ENCODE measurements around the gene ABCB11.

The ABCB11 gene

GRCh38 chr2:169009865-169010579 lies 21.1 kb downstream of the ABCB11 start:
- ATAC-seq (ENCODE audit: low read depth) (no peak), DNase-seq (ENCODE audit: low spot score) (no peak)
- Histone ChIP-seq H3K27me3 (ENCODE audit: insufficient read depth, poor library complexity, severe bottlenecking) (no peaks in the 10 kb centered on the region), H3K9me3 (ENCODE audit: severe bottlenecking) (peaks cover 6% of the 10 kb centered on the region), H3K4me1 (ENCODE audit: insufficient read depth, poor library complexity, severe bottlenecking) (peaks cover 39% of the 10 kb centered on the region), H3K4me3 (ENCODE audit: severe bottlenecking) (no peak overlapping the region), H3K27ac (ENCODE audit: poor library complexity, severe bottlenecking) (peak overlapping the region; percentile 54), H3K36me3 (ENCODE audit: low read depth) (no peaks in the 10 kb centered on the region)
- no peak for TF ChIP-seq CTCF (IDR thresholded peaks at IDR 0.05; ENCODE audit: poor library complexity, severe bottlenecking)

- no peak for TF ChIP-seq CTCF (IDR thresholded peaks at IDR 0.05; ENCODE audit: poor library complexity, severe bottlenecking)
- DNase-seq (ENCODE audit: low spot score) = no peak
- H3K4me1 ChIP-seq (ENCODE audit: insufficient read depth, poor library complexity, severe bottlenecking) = peaks cover 39% of the 10 kb centered on the region
- no peak overlapping the region for H3K4me3 ChIP-seq (ENCODE audit: severe bottlenecking)
- no peak overlapping the region for H3K27ac ChIP-seq (ENCODE audit: poor library complexity, severe bottlenecking)
- H3K9me3 ChIP-seq (ENCODE audit: severe bottlenecking) = peaks cover 6% of the 10 kb centered on the region
- no peaks in the 10 kb centered on the region for H3K36me3 ChIP-seq (ENCODE audit: low read depth)
- no peaks in the 10 kb centered on the region for H3K27me3 ChIP-seq (ENCODE audit: insufficient read depth, poor library complexity, severe bottlenecking)
- ATAC-seq (ENCODE audit: low read depth) = no peak
These were observed 23.2 kb downstream of the ABCB11 start for GRCh38 chr2:169007941-169008340.

DNA sequence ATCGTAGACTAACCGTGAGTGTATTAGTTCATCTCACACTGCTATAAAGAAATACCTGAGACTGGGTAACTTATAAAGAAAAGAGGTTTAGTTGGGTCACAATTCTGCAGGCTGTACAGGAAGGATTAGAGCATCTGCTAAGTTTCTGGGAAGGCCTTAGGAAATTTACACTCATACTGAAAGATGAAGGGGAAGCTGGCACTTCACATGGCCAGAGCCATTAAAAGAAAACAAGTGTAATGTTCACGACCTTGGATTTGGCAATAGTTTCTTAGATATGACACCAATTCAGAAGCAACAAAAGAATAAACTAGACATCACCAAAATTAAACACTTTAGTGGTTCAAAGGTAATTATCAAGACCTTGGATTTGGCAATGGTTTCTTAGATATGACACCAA lies 23.8 kb downstream of the ABCB11 start:
- Histone ChIP-seq H3K9me3 (ENCODE audit: severe bottlenecking) (peaks cover 6% of the 10 kb centered on the region), H3K36me3 (ENCODE audit: low read depth) (no peaks in the 10 kb centered on the region), H3K27ac (ENCODE audit: poor library complexity, severe bottlenecking) (no peak overlapping the region), H3K27me3 (ENCODE audit: insufficient read depth, poor library complexity, severe bottlenecking) (no peaks in the 10 kb centered on the region), H3K4me3 (ENCODE audit: severe bottlenecking) (no peak overlapping the region), H3K4me1 (ENCODE audit: insufficient read depth, poor library complexity, severe bottlenecking) (peaks cover 39% of the 10 kb centered on the region)
- TF ChIP-seq CTCF (IDR thresholded peaks at IDR 0.05; ENCODE audit: poor library complexity, severe bottlenecking) = no peak
- ATAC-seq (ENCODE audit: low read depth) = no peak
- no peak for DNase-seq (ENCODE audit: low spot score)

DNA sequence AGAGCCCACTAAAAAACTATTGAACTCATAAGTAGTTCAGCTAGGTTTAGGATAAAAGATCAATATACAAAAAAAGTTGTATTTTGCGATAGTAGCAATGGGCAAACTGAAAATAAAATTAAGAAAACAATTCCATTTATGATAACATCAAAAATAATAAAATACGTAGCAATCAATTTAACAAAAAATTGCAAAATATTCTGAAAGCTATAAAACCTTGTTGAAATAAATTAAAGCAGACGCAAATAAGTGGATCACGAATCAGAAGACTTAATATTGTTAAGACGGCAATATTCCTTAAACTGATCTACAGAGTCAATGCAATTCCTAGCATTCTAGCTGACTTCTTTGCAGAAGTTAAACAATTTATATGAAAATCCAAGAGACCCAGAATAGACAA lies 24.5 kb downstream of the ABCB11 start:
- no peak for DNase-seq (ENCODE audit: low spot score)
- H3K27ac ChIP-seq (ENCODE audit: poor library complexity, severe bottlenecking) = peak overlapping the region; percentile 50
- H3K36me3 ChIP-seq (ENCODE audit: low read depth) = no peaks in the 10 kb centered on the region
- no peaks in the 10 kb centered on the region for H3K27me3 ChIP-seq (ENCODE audit: insufficient read depth, poor library complexity, severe bottlenecking)
- H3K9me3 ChIP-seq (ENCODE audit: severe bottlenecking) = peaks cover 6% of the 10 kb centered on the region
- no peak for TF ChIP-seq CTCF (IDR thresholded peaks at IDR 0.05; ENCODE audit: poor library complexity, severe bottlenecking)
- no peak for ATAC-seq (ENCODE audit: low read depth)
- H3K4me1 ChIP-seq (ENCODE audit: insufficient read depth, poor library complexity, severe bottlenecking) = peaks cover 37% of the 10 kb centered on the region
- no peak overlapping the region for H3K4me3 ChIP-seq (ENCODE audit: severe bottlenecking)

- no peaks in the 10 kb centered on the region for H3K36me3 ChIP-seq (ENCODE audit: low read depth)
- ATAC-seq (ENCODE audit: low read depth) (peak; percentile 55; the same call in 1 of the 3 replicates), DNase-seq (ENCODE audit: low spot score) (no peak)
- H3K4me1 ChIP-seq (ENCODE audit: insufficient read depth, poor library complexity, severe bottlenecking) = peaks cover 37% of the 10 kb centered on the region
- no peaks in the 10 kb centered on the region for H3K27me3 ChIP-seq (ENCODE audit: insufficient read depth, poor library complexity, severe bottlenecking)
- no peak overlapping the region for H3K4me3 ChIP-seq (ENCODE audit: severe bottlenecking)
- no peak for TF ChIP-seq CTCF (IDR thresholded peaks at IDR 0.05; ENCODE audit: poor library complexity, severe bottlenecking)
- H3K27ac ChIP-seq (ENCODE audit: poor library complexity, severe bottlenecking) = peak overlapping the region; percentile 50
- peaks cover 6% of the 10 kb centered on the region for H3K9me3 ChIP-seq (ENCODE audit: severe bottlenecking)
These were observed 25.1 kb downstream of the ABCB11 start for GRCh38 chr2:169005994-169006393.

Measured in RWPE2 (cell line).